IPS-15b (cell line): ENCODE measurements around the gene PUDP.

Experiments used
- H3K27me3 ChIP-seq: one replicate; pipeline ENCODE4 v1.6.1; 2013; ENCODE audit warnings: low read length; ENCODE audit not compliant: control insufficient read depth, insufficient read depth
- H3K36me3 ChIP-seq: one replicate; pipeline ENCODE4 v1.6.1; 2013; ENCODE audit warnings: low read length; ENCODE audit not compliant: control insufficient read depth, insufficient read depth
- H3K4me1 ChIP-seq: one replicate; pipeline ENCODE4 v1.6.1; 2013; ENCODE audit warnings: mild to moderate bottlenecking, low read length; ENCODE audit not compliant: control insufficient read depth, insufficient read depth
- H3K4me3 ChIP-seq: one replicate; pipeline ENCODE4 v1.5.1; 2013; ENCODE audit warnings: low read depth, low read length
- H3K9ac ChIP-seq: one replicate; pipeline ENCODE4 v1.6.1; 2013; ENCODE audit warnings: low read depth, mild to moderate bottlenecking, low read length
- H3K9me3 ChIP-seq: one replicate; pipeline ENCODE4 v1.6.1; 2013; ENCODE audit warnings: mild to moderate bottlenecking, low read length; ENCODE audit not compliant: control insufficient read depth, insufficient read depth

Gene PUDP

DNA sequence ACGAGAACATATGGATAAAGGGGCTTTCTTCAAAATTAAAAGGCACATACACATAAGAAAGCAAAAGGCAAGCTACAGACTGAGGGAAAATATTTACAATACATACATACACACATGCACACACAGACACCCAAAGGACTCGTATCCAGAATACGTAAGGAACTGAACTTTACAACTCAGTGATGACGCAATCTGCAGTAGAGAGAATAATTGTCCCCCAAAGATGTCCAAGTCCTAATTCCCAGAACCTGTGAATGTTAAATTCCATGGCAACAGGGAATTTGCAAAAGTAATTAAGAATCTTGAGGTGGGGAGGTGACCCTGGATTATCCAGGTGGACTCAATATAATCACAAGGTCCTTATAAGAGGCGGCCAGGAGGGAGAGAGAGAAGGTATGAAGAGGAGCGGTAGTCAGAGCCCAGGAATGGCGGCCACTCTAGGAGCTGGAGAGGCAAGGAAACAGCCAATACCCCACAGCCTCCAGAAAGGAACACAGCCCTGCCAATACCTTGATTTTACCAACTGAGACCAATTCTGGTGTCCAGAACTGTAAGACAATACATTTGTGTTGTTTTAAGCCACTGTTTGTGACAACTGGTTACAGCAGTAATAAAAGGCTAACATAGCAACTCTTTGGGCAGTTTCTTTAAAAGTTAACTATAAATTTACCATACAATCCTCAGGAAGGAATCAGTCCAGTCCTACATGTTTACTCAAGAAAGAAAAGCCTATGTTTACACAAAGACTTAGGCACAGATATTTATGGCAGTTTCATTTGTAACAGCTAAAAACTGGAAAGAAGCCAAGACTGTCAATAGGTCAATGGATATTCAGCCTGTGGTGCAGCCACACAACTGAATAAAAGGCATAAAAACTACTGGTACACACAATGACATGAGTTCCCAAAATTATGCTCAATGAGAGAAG, 27.7 kb downstream of the PUDP start:
- Histone ChIP-seq H3K36me3 (no peaks in the 10 kb centered on the region), H3K4me1 (no peaks in the 10 kb centered on the region), H3K9me3 (no peaks in the 10 kb centered on the region), H3K4me3 (no peak overlapping the region), H3K9ac (no peak overlapping the region), H3K27me3 (no peaks in the 10 kb centered on the region)

DNA sequence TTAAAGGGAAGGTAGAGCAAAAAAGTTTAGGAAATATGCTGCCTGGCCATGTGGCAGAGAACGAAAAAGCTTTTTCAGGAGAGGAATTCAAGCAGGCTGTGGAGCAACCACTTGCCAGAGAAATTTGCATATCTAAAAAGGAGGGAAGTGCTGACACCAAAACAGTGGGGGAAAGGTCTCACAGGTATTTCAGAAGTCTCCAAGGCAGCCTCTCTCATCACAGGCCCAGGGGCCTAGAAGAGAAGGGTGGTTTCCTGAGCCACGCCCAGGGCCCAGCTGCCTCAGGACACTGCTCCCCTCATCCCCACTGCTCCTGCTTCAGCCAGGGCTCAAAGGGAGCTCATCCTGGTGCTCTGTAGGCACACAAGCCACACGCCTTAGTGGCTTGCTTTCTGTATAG, 30.4 kb downstream of the PUDP start:
- no peak overlapping the region for H3K4me3 ChIP-seq
- no peaks in the 10 kb centered on the region for H3K9me3 ChIP-seq
- H3K36me3 ChIP-seq = no peaks in the 10 kb centered on the region
- H3K27me3 ChIP-seq = no peaks in the 10 kb centered on the region
- H3K9ac ChIP-seq = no peak overlapping the region
- H3K4me1 ChIP-seq = no peaks in the 10 kb centered on the region

- no peak overlapping the region for H3K4me3 ChIP-seq
- H3K27me3 ChIP-seq = no peaks in the 10 kb centered on the region
- no peaks in the 10 kb centered on the region for H3K9me3 ChIP-seq
- H3K9ac ChIP-seq = no peak overlapping the region
- no peaks in the 10 kb centered on the region for H3K36me3 ChIP-seq
- peaks cover under 1% of the 10 kb centered on the region for H3K4me1 ChIP-seq
These were observed 31.9 kb downstream of the PUDP start for GRCh38 chrX:7116081-7116480.

DNA sequence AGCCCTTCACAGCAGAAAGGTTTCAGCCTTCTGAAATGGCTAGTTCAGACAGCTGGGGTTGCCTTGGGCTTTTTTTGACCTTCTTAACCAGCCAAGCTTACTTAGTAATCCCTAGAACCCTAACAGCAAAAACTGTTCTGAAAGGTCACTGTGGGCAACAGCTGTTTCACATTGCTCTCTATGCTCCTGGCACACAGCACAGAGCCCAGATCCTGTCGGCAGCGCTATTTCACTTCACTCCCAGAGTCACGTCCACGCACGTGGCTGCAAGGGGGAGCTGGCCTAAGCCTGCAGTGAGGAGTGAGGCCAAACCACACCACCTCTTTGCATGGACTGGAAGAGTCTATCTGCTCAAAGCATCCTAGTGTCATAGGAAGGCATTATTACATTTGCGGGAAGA, 32.4 kb downstream of the PUDP start:
- no peak overlapping the region for H3K4me3 ChIP-seq
- peaks cover 2% of the 10 kb centered on the region for H3K4me1 ChIP-seq
- no peaks in the 10 kb centered on the region for H3K36me3 ChIP-seq
- no peaks in the 10 kb centered on the region for H3K9me3 ChIP-seq
- no peak overlapping the region for H3K9ac ChIP-seq
- no peaks in the 10 kb centered on the region for H3K27me3 ChIP-seq

DNA sequence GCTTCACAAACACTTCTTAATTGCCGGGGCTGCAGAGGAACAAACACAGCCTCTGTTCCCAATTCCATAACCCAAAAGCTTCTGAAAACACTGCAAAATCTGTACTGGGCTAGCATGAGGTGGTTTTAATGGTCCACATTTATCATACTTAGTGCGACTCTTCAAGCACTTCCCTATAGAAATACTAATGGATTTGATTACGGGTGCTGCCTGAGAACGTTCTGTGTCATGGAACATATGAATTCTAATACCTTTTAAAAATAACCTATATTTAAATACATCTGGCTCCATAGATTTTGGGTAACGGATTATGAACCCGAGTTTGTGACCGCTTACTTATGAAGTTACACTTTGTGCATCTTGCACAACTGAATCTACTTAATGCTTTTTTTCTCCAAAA, 35.9 kb downstream of the PUDP start:
- peaks cover 5% of the 10 kb centered on the region for H3K4me1 ChIP-seq
- no peak overlapping the region for H3K9ac ChIP-seq
- H3K36me3 ChIP-seq = no peaks in the 10 kb centered on the region
- no peaks in the 10 kb centered on the region for H3K27me3 ChIP-seq
- no peaks in the 10 kb centered on the region for H3K9me3 ChIP-seq
- no peak overlapping the region for H3K4me3 ChIP-seq

GRCh38 chrX:7111518-7111917, 36.4 kb downstream of the PUDP start:
- H3K4me3 ChIP-seq = no peak overlapping the region
- H3K36me3 ChIP-seq = no peaks in the 10 kb centered on the region
- H3K4me1 ChIP-seq = peaks cover 5% of the 10 kb centered on the region
- no peak overlapping the region for H3K9ac ChIP-seq
- H3K27me3 ChIP-seq = no peaks in the 10 kb centered on the region
- no peaks in the 10 kb centered on the region for H3K9me3 ChIP-seq

DNA sequence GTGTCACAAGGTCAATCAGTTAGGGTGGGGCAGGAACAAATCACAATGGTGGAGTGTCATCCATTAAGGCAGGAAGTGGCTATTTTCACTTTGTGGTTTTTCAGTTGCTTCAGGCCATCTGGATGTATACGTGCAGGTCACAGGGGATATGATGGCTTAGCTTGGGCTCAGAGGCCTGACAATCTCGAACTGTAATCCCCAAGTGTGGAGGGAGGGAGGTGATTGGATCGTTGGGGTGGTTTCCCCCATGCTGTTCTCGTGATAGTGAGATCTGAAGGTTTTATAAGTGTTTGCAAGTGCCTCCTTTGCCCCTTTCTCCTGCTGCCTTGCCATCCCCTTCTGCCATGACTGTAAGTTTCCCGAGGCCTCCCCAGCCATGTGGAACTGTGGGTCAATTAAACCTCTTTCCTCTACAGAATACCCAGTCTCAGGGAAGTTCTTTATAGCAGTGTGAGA, 37.1 kb downstream of the PUDP start:
- Histone ChIP-seq H3K4me3 (no peak overlapping the region), H3K36me3 (no peaks in the 10 kb centered on the region), H3K4me1 (peaks cover 5% of the 10 kb centered on the region), H3K9me3 (no peaks in the 10 kb centered on the region), H3K27me3 (no peaks in the 10 kb centered on the region), H3K9ac (no peak overlapping the region)

- Histone ChIP-seq H3K27me3 (no peaks in the 10 kb centered on the region), H3K36me3 (no peaks in the 10 kb centered on the region), H3K9me3 (no peaks in the 10 kb centered on the region), H3K9ac (no peak overlapping the region), H3K4me1 (peaks cover 5% of the 10 kb centered on the region), H3K4me3 (no peak overlapping the region)
These were observed 37.8 kb downstream of the PUDP start for GRCh38 chrX:7109838-7110793.

- no peaks in the 10 kb centered on the region for H3K9me3 ChIP-seq
- no peak overlapping the region for H3K9ac ChIP-seq
- no peak overlapping the region for H3K4me3 ChIP-seq
- no peaks in the 10 kb centered on the region for H3K27me3 ChIP-seq
- H3K36me3 ChIP-seq = no peaks in the 10 kb centered on the region
- peaks cover 5% of the 10 kb centered on the region for H3K4me1 ChIP-seq
These were observed 38.9 kb downstream of the PUDP start for GRCh38 chrX:7109049-7109531.

DNA sequence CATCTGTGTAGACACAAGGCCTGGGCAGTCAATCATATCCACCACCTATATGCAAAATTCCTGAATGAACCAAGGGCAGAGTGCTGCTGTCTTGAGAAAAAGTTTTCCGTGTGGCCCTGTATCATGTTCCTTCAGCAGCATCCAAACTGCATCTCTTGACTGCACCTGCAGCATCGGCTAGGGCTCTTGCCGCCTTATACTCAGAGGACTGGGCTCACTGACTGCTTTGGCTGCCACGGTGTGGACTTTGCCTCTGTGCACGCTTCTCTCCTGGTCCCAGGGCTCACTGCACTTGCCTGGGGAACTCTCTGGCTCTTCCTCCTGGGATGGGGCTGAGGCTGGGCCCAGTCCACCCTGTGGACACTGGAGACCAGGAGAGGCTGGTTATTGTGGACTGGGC, 39.9 kb downstream of the PUDP start:
- Histone ChIP-seq H3K9ac (no peak overlapping the region), H3K36me3 (no peaks in the 10 kb centered on the region), H3K4me3 (no peak overlapping the region), H3K27me3 (no peaks in the 10 kb centered on the region), H3K4me1 (peaks cover 5% of the 10 kb centered on the region), H3K9me3 (no peaks in the 10 kb centered on the region)

DNA sequence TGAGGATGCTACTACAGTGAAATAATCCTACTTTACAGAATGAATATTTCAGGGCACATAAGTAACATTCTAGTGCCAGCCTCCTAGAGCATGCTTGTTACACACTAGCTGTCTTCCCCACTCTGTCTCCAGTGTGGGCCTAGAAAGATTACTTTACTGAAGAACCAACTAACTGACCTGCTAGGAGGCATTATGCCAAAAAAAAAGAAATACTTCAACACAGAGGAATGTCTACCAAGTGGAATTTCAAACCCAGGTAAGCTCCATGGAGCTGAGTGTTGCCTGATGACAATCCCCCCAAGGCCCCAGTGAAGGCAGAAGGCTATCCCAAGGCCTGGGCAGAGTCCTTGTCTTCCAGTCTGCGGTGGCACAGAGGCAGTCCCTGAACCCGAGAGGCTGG, 41.3 kb downstream of the PUDP start:
- H3K9ac ChIP-seq = no peak overlapping the region
- no peaks in the 10 kb centered on the region for H3K36me3 ChIP-seq
- H3K27me3 ChIP-seq = no peaks in the 10 kb centered on the region
- H3K4me3 ChIP-seq = no peak overlapping the region
- no peaks in the 10 kb centered on the region for H3K9me3 ChIP-seq
- H3K4me1 ChIP-seq = peaks cover 5% of the 10 kb centered on the region
